ENCODE measurements around the gene TBC1D1.

GRCh38 chr4:37988670-37989069, 97.8 kb downstream of the TBC1D1 start:
- no peak for TF ChIP-seq TAF1 (IDR thresholded peaks at IDR 0.05; ENCODE audit: borderline replicate concordance, insufficient read depth, low read length)
- TF ChIP-seq SIN3A (IDR thresholded peaks at IDR 0.05; ENCODE audit: borderline replicate concordance, insufficient read depth, low read length), result no peak
- no peak for TF ChIP-seq POLR2AphosphoS5 (IDR thresholded peaks at IDR 0.05; ENCODE audit: low read depth, low read length)
- no peak for TF ChIP-seq FOXP2 (optimal IDR thresholded peaks at IDR 0.05; ENCODE audit: borderline replicate concordance, extremely low read depth, extremely low read length, insufficient read depth)
